ENCODE measurements around the gene JTB.

Gene JTB

DNA sequence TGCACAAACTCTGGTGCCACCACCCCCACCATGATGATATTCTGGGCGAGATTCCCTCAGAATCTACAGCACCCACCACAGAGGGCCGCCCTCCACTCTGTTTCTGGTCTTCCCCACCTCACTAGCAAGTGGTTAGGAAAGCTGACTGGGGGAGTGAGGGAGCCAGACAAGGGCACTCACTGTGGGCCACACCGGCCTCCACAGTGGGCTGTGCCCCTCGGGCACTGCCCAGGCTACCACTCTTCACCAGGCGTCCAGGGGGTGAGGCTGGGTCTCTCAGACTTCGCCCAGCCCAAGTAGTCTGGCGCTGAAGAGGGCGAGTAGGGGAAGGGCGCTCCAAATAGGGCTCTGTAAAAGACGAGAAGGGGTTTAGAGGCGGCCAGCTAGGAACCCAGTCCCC lies 43.5 kb downstream of the JTB start:
- DNase-seq (ENCODE audit: extremely low read depth in 1 of 2, low read depth in 1 of 2), result no peak

DNA sequence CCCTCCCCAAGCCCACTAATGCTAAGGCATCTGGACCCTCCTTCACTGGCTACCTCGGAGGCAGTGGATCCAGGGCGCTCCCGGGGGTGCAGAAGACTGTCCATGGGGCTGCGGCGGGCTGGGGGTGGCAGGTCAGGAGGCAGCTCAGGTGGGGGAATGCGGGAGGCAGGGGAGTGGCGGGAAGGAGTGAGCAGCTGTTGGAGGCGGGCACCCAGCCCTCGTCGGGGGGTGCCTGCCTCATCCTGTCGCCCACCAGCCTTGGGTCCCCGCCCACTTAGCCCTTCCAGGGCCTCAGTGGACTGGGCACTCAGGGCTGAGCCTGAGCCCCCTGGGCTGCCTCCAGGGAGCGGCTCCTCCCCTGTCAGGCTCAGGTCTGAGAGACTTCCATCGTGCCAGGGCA lies 44.0 kb downstream of the JTB start:
- no peak for DNase-seq (ENCODE audit: extremely low read depth in 1 of 2, low read depth in 1 of 2)

DNA sequence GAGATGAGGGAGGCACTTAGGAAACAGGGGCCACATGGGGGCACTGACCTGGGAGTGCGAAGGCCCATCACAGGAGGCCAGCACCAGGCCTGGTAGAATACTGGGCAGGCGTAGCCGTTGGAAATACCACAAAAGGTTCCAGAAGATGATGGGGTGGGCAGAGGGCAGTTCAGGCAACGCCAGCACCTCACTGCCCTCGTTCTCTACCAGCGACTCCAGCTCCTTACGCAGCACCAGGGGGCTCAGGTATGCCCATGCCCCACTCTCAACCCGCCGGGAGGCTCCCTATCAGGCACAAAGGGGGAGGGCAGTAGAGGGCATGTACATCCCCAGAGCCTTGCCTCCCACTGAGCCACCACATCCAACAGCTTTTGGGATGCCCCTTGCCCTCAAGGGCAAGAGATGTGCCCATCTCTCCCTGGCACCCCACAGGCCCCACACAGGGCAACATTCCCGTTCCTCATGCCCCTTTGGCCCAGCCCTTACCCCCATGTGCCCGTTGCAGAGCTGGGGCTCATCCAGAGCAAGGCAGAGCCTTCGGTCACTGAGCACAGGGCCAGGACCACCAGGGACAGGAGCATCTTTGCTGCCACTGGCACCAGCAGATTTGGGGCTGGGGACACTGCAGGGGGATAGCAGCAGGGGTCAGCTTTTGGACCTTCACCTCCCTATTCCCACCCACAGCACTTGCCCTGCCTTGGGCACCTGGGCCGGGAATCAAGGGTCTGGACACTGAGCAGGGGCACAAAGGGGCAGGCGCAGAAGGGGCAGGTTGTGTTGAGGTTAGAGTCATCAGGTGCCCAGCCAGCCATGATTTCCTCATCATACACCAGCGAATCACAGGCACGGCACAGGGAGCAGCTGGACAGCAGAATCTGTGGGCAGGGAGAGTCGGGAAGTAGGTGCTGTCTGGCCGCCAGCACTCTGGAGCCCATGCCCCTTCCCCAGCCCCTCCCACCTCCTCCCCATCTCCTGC lies 45.0 kb downstream of the JTB start:
- no peak for DNase-seq (ENCODE audit: extremely low read depth in 1 of 2, low read depth in 1 of 2)

DNA sequence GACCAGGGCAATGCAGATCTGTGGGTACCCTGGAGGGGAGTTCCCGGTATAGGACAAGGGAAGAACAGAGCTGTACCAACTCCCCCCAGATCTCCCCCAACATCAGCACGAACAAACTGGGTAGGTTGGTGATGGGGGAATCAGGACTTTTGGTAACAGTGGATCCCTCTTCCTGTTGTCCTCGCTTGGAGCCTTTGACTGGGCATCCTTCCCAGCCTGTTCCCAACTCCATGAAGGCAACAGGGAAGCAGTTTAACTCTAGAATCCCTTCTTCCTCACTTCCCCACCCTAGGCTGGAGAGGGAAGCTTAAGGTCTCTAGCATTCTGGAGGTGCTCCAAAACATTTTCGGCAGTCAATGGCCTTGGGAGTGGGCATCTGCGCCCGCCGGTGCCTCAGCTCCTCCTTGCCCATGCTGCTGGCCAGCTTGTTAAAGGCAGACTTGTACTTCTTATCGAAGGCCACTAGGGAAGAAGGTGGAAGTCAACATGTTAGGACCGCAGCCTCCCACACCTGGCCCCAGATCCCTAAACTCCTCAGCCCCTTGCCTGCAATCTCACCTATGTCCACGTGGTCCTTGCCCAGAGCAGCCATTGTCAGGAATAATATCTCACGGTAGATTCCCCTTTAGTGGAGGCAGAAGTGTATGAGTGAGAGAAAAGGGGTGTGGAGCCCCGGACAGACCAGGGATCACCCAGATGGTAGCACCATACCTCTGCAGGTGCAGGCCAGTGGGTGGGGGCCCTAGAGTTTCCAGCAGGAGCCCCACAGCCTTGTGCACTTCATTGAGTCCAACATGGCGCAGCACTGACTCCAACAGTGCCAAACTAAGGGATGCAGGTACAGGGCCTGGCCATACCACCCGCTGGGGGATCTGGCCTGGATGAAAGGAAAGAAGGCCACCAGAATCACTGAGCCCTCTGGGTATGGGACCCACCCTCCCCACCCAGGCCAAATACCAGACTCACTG lies 47.2 kb downstream of the JTB start:
- no peak for DNase-seq (ENCODE audit: extremely low read depth in 1 of 2, low read depth in 1 of 2)

- no peak for DNase-seq (ENCODE audit: extremely low read depth in 1 of 2, low read depth in 1 of 2)
Measured at GRCh38 chr1:153929426-153929825, 48.0 kb downstream of the JTB start.

GRCh38 chr1:153928791-153929341 lies 48.6 kb downstream of the JTB start:
- DNase-seq (ENCODE audit: extremely low read depth in 1 of 2, low read depth in 1 of 2), result no peak

- no peak for DNase-seq (ENCODE audit: extremely low read depth in 1 of 2, low read depth in 1 of 2)
Measured at GRCh38 chr1:153928245-153928644, 49.2 kb downstream of the JTB start.

GRCh38 chr1:153926405-153926804 lies 51.1 kb downstream of the JTB start:
- no peak for DNase-seq (ENCODE audit: extremely low read depth in 1 of 2, low read depth in 1 of 2)

All from activated CD8-positive, alpha-beta memory T cell treated with anti-CD3 and anti-CD28 coated beads for 1 hour (primary cell).